ENCODE data around the gene CDC25A. TPM values are rescaled to one million over a fixed set of nuclear protein-coding genes. Genes with fewer than 3 reads are reported as not detected.

The CDC25A gene
- total RNA-seq, 1 donor, result 9.9 TPM

DNA sequence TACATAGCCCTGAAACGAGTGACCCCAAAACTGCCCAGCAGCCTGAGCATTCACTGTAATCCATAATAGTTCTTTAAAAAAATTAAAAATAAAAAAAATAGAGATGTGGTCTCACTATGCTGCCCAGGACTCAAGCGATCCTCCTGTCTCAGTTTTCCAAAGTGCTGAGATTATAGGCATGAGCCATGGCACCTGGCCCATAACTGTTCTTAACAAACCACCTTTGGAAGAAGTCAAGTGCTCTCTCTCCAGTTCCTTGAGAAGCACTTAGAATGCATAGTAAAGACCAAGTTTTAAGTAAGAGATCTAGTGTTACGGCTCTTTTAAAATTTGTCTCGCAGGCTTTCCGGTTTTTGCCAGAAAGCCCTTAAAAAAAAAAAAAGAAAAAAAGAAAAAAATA, 8.2 kb downstream of the CDC25A start:
- DNase-seq (ENCODE audit: low read depth), result no peak
- H3K4me3 ChIP-seq (ENCODE audit: low read depth, low read length), result no peak overlapping the region
- TF ChIP-seq, protein P1, sequence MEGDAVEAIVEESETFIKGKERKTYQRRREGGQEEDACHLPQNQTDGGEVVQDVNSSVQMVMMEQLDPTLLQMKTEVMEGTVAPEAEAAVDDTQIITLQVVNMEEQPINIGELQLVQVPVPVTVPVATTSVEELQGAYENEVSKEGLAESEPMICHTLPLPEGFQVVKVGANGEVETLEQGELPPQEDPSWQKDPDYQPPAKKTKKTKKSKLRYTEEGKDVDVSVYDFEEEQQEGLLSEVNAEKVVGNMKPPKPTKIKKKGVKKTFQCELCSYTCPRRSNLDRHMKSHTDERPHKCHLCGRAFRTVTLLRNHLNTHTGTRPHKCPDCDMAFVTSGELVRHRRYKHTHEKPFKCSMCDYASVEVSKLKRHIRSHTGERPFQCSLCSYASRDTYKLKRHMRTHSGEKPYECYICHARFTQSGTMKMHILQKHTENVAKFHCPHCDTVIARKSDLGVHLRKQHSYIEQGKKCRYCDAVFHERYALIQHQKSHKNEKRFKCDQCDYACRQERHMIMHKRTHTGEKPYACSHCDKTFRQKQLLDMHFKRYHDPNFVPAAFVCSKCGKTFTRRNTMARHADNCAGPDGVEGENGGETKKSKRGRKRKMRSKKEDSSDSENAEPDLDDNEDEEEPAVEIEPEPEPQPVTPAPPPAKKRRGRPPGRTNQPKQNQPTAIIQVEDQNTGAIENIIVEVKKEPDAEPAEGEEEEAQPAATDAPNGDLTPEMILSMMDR (IDR thresholded peaks at IDR 0.05; ENCODE audit: insufficient read depth, low read depth, low read length), result no peak

GRCh38 chr3:48178072-48178471, 10.1 kb downstream of the CDC25A start:
- TF ChIP-seq, protein P1 (IDR thresholded peaks at IDR 0.05; ENCODE audit: insufficient read depth, low read depth, low read length), result no peak
- no peak for DNase-seq (ENCODE audit: low read depth)
- no peak overlapping the region for H3K4me3 ChIP-seq (ENCODE audit: low read depth, low read length)

DNA sequence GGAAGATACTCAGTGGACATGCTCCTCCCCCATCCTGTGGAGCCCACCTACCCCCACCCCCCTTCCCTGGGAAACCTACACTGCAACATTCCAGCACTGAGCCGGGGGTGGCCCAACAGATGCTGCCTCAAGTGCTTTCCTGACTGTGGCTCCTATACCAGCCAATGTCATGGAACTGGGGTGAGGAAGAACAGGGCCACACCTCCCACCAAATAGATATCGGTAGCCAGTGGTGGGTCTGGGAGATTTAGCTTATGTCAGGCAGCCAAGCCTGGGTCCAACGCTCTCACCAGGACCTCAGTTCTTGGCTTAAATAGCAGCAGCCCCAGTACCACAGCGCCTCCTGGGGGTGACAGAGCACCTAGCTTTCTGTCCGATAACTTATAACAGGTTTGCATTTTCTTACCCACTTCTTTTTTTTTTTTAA, 30.3 kb downstream of the CDC25A start:
- H3K4me3 ChIP-seq (ENCODE audit: low read depth, low read length), result no peak overlapping the region
- TF ChIP-seq, protein P1 (IDR thresholded peaks at IDR 0.05; ENCODE audit: insufficient read depth, low read depth, low read length), result peak; percentile 89
- DNase-seq (ENCODE audit: low read depth), result peak; percentile 77

DNA sequence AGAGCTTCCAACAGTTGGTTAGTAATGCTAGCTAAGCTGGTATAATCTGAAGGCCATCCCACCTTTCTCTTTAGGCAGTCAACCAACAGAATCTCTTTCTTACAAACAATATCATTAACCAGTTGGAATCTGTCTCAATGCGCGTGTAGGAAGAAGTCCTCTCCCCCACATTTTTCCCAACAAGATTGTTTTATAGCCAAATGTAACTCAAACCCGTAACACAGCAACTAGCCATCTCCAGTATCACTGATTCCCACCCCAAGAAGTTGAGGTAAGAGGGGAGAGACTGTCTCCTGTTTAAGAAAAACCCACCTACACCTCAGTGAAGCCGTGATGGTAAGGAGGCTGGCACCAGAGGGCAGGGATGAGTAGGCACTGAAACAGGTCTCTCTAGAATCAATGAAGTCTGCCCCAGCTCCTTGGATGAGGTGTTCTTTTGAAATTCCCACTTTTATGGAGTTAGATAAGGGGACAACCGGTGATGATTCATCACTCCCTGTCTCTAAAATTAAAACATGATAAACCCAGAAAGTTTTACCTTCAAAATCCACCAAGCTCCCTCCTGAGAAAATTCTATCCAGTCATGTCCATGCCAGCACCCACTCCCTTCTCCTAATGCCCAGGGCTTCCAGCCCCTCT, 30.9 kb downstream of the CDC25A start:
- no peak overlapping the region for H3K4me3 ChIP-seq (ENCODE audit: low read depth, low read length)
- TF ChIP-seq, protein P1 (IDR thresholded peaks at IDR 0.05; ENCODE audit: insufficient read depth, low read depth, low read length), result no peak
- peak; percentile 41 for DNase-seq (ENCODE audit: low read depth)

- no peak overlapping the region for H3K4me3 ChIP-seq (ENCODE audit: low read depth, low read length)
- TF ChIP-seq, protein P1 (IDR thresholded peaks at IDR 0.05; ENCODE audit: insufficient read depth, low read depth, low read length), result no peak
- no peak for DNase-seq (ENCODE audit: low read depth)
Observed at GRCh38 chr3:48156163-48156562, 32.1 kb downstream of the CDC25A start.

DNA sequence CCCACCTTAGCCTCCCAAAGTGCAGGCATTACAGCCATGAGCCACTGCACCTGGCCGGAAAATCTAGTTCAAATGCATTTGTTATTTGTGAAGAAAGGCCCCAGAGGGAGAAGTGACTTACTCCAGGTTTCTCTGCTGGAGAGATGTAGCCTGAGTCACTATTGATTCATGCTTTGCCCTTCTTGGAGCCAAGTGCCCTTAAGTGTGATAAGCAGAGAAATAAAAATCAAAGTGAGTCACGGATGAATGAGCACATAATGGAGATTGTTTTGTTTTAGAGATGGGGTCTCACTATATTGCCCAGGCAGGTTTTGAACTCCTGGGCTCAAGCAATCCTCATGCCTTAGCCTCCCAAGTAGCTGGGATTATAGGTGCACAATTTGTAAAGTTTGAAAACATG, 33.1 kb downstream of the CDC25A start:
- TF ChIP-seq, protein P1 (IDR thresholded peaks at IDR 0.05; ENCODE audit: insufficient read depth, low read depth, low read length), result no peak
- DNase-seq (ENCODE audit: low read depth), result peak; percentile 29

More for the DNA sequence above, 33.1 kb downstream of the CDC25A start:
- H3K4me3 ChIP-seq (ENCODE audit: low read depth, low read length), result no peak overlapping the region

Measured in fibroblast of villous mesenchyme (primary cell).